Mesenchymal stem cell (in vitro differentiated cells and primary cell): Measurements from ENCODE around the gene KCNIP2.

Experiments used
- DNase-seq: peaks from one replicate; pipeline ENCODE4 v3.0.0-alpha.2; 2013
- H2AFZ ChIP-seq: one replicate; pipeline ENCODE4 v1.6.1; 2013; ENCODE audit warnings: low read depth, mild to moderate bottlenecking, control low read depth, inconsistent platforms, low read length, moderate library complexity
- H2AK5ac ChIP-seq: 2 replicates; pipeline ENCODE4 v1.6.1; 2013; ENCODE audit warnings: low read length, moderate library complexity, mild to moderate bottlenecking, inconsistent platforms; ENCODE audit not compliant: severe bottlenecking
- H2BK120ac ChIP-seq: one replicate; pipeline ENCODE4 v1.6.1; 2013; ENCODE audit warnings: low read depth, mild to moderate bottlenecking, inconsistent platforms, low read length, moderate library complexity
- H2BK12ac ChIP-seq, 2 experiments: one replicate each; pipeline ENCODE4 v1.6.1; 2013; ENCODE audit warnings: inconsistent platforms in 2 of 2, low read length in 2 of 2, mild to moderate bottlenecking in 2 of 2, moderate library complexity in 2 of 2, control low read depth in 1 of 2
- H2BK15ac ChIP-seq: one replicate; pipeline ENCODE4 v1.6.1; 2013; ENCODE audit warnings: mild to moderate bottlenecking, low read depth, inconsistent platforms; ENCODE audit not compliant: poor library complexity, severe bottlenecking
- H2BK5ac ChIP-seq: 2 replicates; pipeline ENCODE4 v1.6.1; 2013; ENCODE audit warnings: low read depth, mild to moderate bottlenecking, low read length, control low read depth, inconsistent platforms; ENCODE audit not compliant: poor library complexity, severe bottlenecking
- H3K14ac ChIP-seq, 2 experiments: one replicate each; pipeline ENCODE4 v1.6.1; 2013; ENCODE audit warnings: inconsistent platforms in 2 of 2, low read length in 2 of 2, control low read depth in 1 of 2, mild to moderate bottlenecking in 1 of 2, moderate library complexity in 1 of 2
- H3K18ac ChIP-seq, 2 experiments: one replicate each; pipeline ENCODE4 v1.6.1; 2013; ENCODE audit warnings: inconsistent platforms in 2 of 2, low read length in 2 of 2, control low read depth in 1 of 2, low read depth in 1 of 2, mild to moderate bottlenecking in 1 of 2
- H3K23ac ChIP-seq, 2 experiments: one replicate each; pipeline ENCODE4 v1.6.1; 2013; ENCODE audit warnings: inconsistent platforms in 2 of 2, low read length in 2 of 2, mild to moderate bottlenecking in 2 of 2, moderate library complexity in 2 of 2, control low read depth in 1 of 2
- H3K27ac ChIP-seq: 2 replicates; pipeline ENCODE4 v1.5.1; 2013; ENCODE audit warnings: mild to moderate bottlenecking, moderate library complexity, low read length, control low read depth, inconsistent platforms; ENCODE audit not compliant: poor library complexity, severe bottlenecking
- H3K27me3 ChIP-seq, 2 experiments: 2 replicates each; pipeline versions ENCODE4 v1.6.1 to v1.7.0; 2013; ENCODE audit warnings: low read length in 2 of 2, mild to moderate bottlenecking in 2 of 2, moderate library complexity in 2 of 2, control low read depth in 1 of 2, inconsistent platforms in 1 of 2; ENCODE audit not compliant: control insufficient read depth in 1 of 2, insufficient read depth in 1 of 2
- H3K36me3 ChIP-seq, 2 experiments: 2 replicates each; pipeline versions ENCODE4 v1.6.1 to v1.7.0; 2013; ENCODE audit warnings: low read length in 2 of 2, control low read depth in 1 of 2, inconsistent platforms in 1 of 2, low read depth in 1 of 2, mild to moderate bottlenecking in 1 of 2; ENCODE audit not compliant: insufficient read depth in 2 of 2, control insufficient read depth in 1 of 2
- H3K4ac ChIP-seq, 2 experiments: one replicate each; pipeline ENCODE4 v1.6.1; 2013; ENCODE audit warnings: inconsistent platforms in 2 of 2, low read length in 2 of 2, mild to moderate bottlenecking in 2 of 2, moderate library complexity in 2 of 2, control low read depth in 1 of 2, low read depth in 1 of 2
- H3K4me1 ChIP-seq: 2 replicates; pipeline ENCODE4 v1.6.1; 2013; ENCODE audit warnings: low read depth, low read length, control low read depth; ENCODE audit not compliant: control insufficient read depth, insufficient read depth
- H3K4me2 ChIP-seq: 2 replicates; pipeline ENCODE4 v1.6.1; 2013; ENCODE audit warnings: low read length, mild to moderate bottlenecking, inconsistent platforms; ENCODE audit not compliant: poor library complexity, severe bottlenecking
- H3K4me3 ChIP-seq, 2 experiments: 2 replicates each; pipeline versions ENCODE4 v1.5.1 to v1.7.0; 2013; ENCODE audit warnings: low read length in 2 of 2, mild to moderate bottlenecking in 2 of 2, control low read depth in 1 of 2, low read depth in 1 of 2; ENCODE audit not compliant: insufficient read depth in 1 of 2
- H3K79me1 ChIP-seq: replicated peaks from 2 replicates; pipeline ENCODE4 v1.6.1; 2013; ENCODE audit warnings: mild to moderate bottlenecking, control low read depth, low read length, inconsistent platforms; ENCODE audit not compliant: poor library complexity, severe bottlenecking
- H3K9ac ChIP-seq: 2 replicates; pipeline ENCODE4 v1.7.0; 2013; ENCODE audit warnings: mild to moderate bottlenecking, low read length, moderate library complexity
- H3K9me3 ChIP-seq: 2 replicates; pipeline ENCODE4 v1.7.0; 2013; ENCODE audit warnings: mild to moderate bottlenecking, low read length; ENCODE audit not compliant: control insufficient read depth
- H4K8ac ChIP-seq: one replicate; pipeline ENCODE4 v1.6.1; 2013; ENCODE audit warnings: inconsistent platforms, mild to moderate bottlenecking, low read length, moderate library complexity
- H4K91ac ChIP-seq: one replicate; pipeline ENCODE4 v1.6.1; 2013; ENCODE audit warnings: mild to moderate bottlenecking, low read length, inconsistent platforms
- WGBS: methylation state at CpG from one replicate; pipeline ENCODE4 v1.1.7; 2013; ENCODE audit warnings: mixed read lengths; 5-methylcytosine and 5-hydroxymethylcytosine counted together

The KCNIP2 gene

GRCh38 chr10:101857802-101858476, 14.3 kb upstream of the KCNIP2 start:
- no peak for DNase-seq
- Histone ChIP-seq H3K4me3 (no peak overlapping the region), H3K4me2 (no peak overlapping the region), H4K8ac (no peak overlapping the region), H2AK5ac (no peak overlapping the region), H3K27ac (no peak overlapping the region), H3K79me1 (peaks cover 19% of the 10 kb centered on the region), H3K9me3 (peaks cover 7% of the 10 kb centered on the region), H3K18ac (no peak overlapping the region), H3K27me3 (no peaks in the 10 kb centered on the region), H3K23ac (no peak overlapping the region), H3K9ac (no peak overlapping the region), H4K91ac (no peak overlapping the region), H2BK12ac (no peak overlapping the region), H3K4ac (no peak overlapping the region), H3K14ac (no peak overlapping the region), H2BK5ac (no peak overlapping the region), H3K4me1 (no peaks in the 10 kb centered on the region), H2BK120ac (no peak overlapping the region), H2AFZ (no peak overlapping the region), H3K36me3 (peaks cover 8 to 14% of the 10 kb centered on the region in 2 experiments), H2BK15ac (no peak overlapping the region)
- no CpG with 5 or more reads among the region's 1 CpG for whole genome bisulfite sequencing

DNA sequence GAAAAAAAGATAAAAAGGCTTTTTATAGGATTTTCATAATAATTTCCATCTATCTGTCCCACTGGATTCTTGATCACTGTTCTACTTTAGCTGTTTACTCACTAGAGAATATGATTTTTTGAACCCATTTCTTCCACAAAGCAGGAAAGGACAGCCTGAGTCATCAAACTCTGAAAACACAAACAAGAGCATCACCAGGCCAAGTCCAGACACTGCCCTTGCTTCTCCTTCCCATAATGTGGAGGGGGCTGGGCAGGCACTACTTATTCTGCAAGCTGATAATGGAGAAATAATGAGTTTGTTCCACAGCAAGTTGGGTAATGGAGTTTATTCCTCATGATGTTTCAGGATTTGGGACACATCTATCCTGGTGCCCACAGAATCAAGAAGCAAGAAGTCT, 13.0 kb upstream of the KCNIP2 start:
- no peak overlapping the region for H3K9ac ChIP-seq
- no peak overlapping the region for H4K91ac ChIP-seq
- H4K8ac ChIP-seq: no peak overlapping the region
- peaks cover 20% of the 10 kb centered on the region for H3K79me1 ChIP-seq
- no peaks in the 10 kb centered on the region for H3K27me3 ChIP-seq
- H2BK15ac ChIP-seq: no peak overlapping the region
- H3K23ac ChIP-seq: no peak overlapping the region
- H3K4me3 ChIP-seq: no peak overlapping the region
- DNase-seq: peak; percentile 70
- peaks cover 7% of the 10 kb centered on the region for H3K9me3 ChIP-seq
- H2BK120ac ChIP-seq: no peak overlapping the region
- no peak overlapping the region for H3K27ac ChIP-seq
- no peak overlapping the region for H2AK5ac ChIP-seq
- no peak overlapping the region for H3K4ac ChIP-seq
- no peak overlapping the region for H3K14ac ChIP-seq
- H3K4me1 ChIP-seq: no peaks in the 10 kb centered on the region
- H3K36me3 ChIP-seq: peaks cover 6 to 10% of the 10 kb centered on the region in 2 experiments
- no peak overlapping the region for H2AFZ ChIP-seq
- no peak overlapping the region for H2BK12ac ChIP-seq
- H3K18ac ChIP-seq: no peak overlapping the region
- H3K4me2 ChIP-seq: no peak overlapping the region
- no peak overlapping the region for H2BK5ac ChIP-seq

GRCh38 chr10:101851411-101852116, 8.0 kb upstream of the KCNIP2 start:
- peaks cover 13% of the 10 kb centered on the region for H3K79me1 ChIP-seq
- H3K23ac ChIP-seq: no peak overlapping the region
- H3K4me2 ChIP-seq: no peak overlapping the region
- no peak overlapping the region for H2AK5ac ChIP-seq
- H2BK15ac ChIP-seq: no peak overlapping the region
- H2BK120ac ChIP-seq: no peak overlapping the region
- H2AFZ ChIP-seq: no peak overlapping the region
- peak overlapping the region; percentile 14 for H4K8ac ChIP-seq
- no peak for DNase-seq
- H3K9ac ChIP-seq: no peak overlapping the region
- no peak overlapping the region for H3K14ac ChIP-seq
- H3K4ac ChIP-seq: no peak overlapping the region
- no peaks in the 10 kb centered on the region for H3K27me3 ChIP-seq
- peaks cover 13 to 22% of the 10 kb centered on the region in 2 experiments for H3K36me3 ChIP-seq
- no peaks in the 10 kb centered on the region for H3K9me3 ChIP-seq
- H3K18ac ChIP-seq: no peak overlapping the region
- no peak overlapping the region for H4K91ac ChIP-seq
- H3K27ac ChIP-seq: no peak overlapping the region
- H3K4me1 ChIP-seq: peaks cover 2% of the 10 kb centered on the region
- peak overlapping the region in 1 of 2 experiments; percentile 40 for H3K4me3 ChIP-seq
- no peak overlapping the region for H2BK12ac ChIP-seq
- no peak overlapping the region for H2BK5ac ChIP-seq
- WGBS: 90% methylated on average over 4 of the region's 4 CpGs

GRCh38 chr10:101850749-101851148, 7.1 kb upstream of the KCNIP2 start:
- Histone ChIP-seq H2AK5ac (no peak overlapping the region), H2BK5ac (no peak overlapping the region), H2BK120ac (no peak overlapping the region), H4K8ac (no peak overlapping the region), H3K9me3 (no peaks in the 10 kb centered on the region), H3K27me3 (no peaks in the 10 kb centered on the region), H2BK15ac (no peak overlapping the region), H2AFZ (no peak overlapping the region), H3K36me3 (peaks cover 21 to 26% of the 10 kb centered on the region in 2 experiments), H3K79me1 (peaks cover 11% of the 10 kb centered on the region), H4K91ac (no peak overlapping the region), H3K4ac (no peak overlapping the region), H3K27ac (no peak overlapping the region), H3K4me1 (peaks cover 2% of the 10 kb centered on the region), H3K4me3 (no peak overlapping the region), H3K23ac (no peak overlapping the region), H2BK12ac (no peak overlapping the region), H3K4me2 (no peak overlapping the region), H3K9ac (no peak overlapping the region), H3K18ac (no peak overlapping the region), H3K14ac (no peak overlapping the region)
- no peak for DNase-seq
- WGBS: 85% methylated on average over 3 of the region's 3 CpGs
